ENCODE measurements around the gene TMEM35B.
A peak's percentile ranks its signal among the peaks of the same experiment; 100 is the strongest.
"Not testable (repeated sequence)": the region's sequence is repeated elsewhere in the genome, so short reads cannot be mapped to it uniquely, and the experiment has no call there.

The TMEM35B gene

GRCh38 chr1:34988581-34988980, 3.4 kb upstream of the TMEM35B start:
- H3K27me3 ChIP-seq (ENCODE audit: low read depth, low read length) = no peaks in the 10 kb centered on the region

DNA sequence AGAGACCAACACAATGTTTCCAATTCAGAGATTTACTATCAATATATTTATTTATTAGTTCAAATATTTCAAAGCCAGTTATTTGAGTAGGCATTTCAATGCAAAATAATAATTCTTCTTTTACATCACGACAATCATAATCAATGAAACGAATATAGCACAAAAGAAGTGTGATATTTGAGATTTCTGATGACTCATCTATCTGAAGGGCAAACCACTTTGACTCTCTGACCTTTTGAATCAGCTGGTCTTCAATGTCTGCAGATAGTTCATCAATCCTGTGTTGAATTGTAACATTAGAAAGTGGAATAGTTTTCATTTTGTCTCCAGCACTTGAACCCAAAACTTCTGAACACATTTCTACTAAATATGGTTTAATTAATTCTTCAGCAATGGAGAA, 3.0 kb upstream of the TMEM35B start:
- Histone ChIP-seq H3K27ac (ENCODE audit: low read length) (no peak overlapping the region), H3K4me3 (ENCODE audit: low read depth in 1 of 2, low read length in 2 of 2) (no peak overlapping the region), H3K36me3 (ENCODE audit: control insufficient read depth in 1 of 2, insufficient read depth in 2 of 2, low read length in 2 of 2) (peaks cover 0 to 4% of the 10 kb centered on the region in 2 donors), H3K4me1 (ENCODE audit: control insufficient read depth in 1 of 2, insufficient read depth in 2 of 2, low read length in 2 of 2) (peaks cover 8 to 19% of the 10 kb centered on the region in 2 donors), H3K9me3 (ENCODE audit: control insufficient read depth in 1 of 2, low read length in 2 of 2) (no peaks in the 10 kb centered on the region), H3K27me3 (ENCODE audit: low read depth, low read length) (no peaks in the 10 kb centered on the region)

More at GRCh38 chr1:34988581-34988980, 3.4 kb upstream of the TMEM35B start:
- no peak overlapping the region for H3K4me3 ChIP-seq (ENCODE audit: low read depth in 1 of 2, low read length in 2 of 2)
- H3K27ac ChIP-seq (ENCODE audit: low read length) = no peak overlapping the region
- peaks cover 0 to 4% of the 10 kb centered on the region in 2 donors for H3K36me3 ChIP-seq (ENCODE audit: control insufficient read depth in 1 of 2, insufficient read depth in 2 of 2, low read length in 2 of 2)
- peaks cover 8 to 17% of the 10 kb centered on the region in 2 donors for H3K4me1 ChIP-seq (ENCODE audit: control insufficient read depth in 1 of 2, insufficient read depth in 2 of 2, low read length in 2 of 2)
- no peaks in the 10 kb centered on the region for H3K9me3 ChIP-seq (ENCODE audit: control insufficient read depth in 1 of 2, low read length in 2 of 2)

- no peak overlapping the region for H3K27ac ChIP-seq (ENCODE audit: low read length)
- H3K4me3 ChIP-seq (ENCODE audit: low read depth in 1 of 2, low read length in 2 of 2) = no peak overlapping the region
- H3K4me1 ChIP-seq (ENCODE audit: control insufficient read depth in 1 of 2, insufficient read depth in 2 of 2, low read length in 2 of 2) = peaks cover 8 to 19% of the 10 kb centered on the region in 2 donors
- no peaks in the 10 kb centered on the region for H3K27me3 ChIP-seq (ENCODE audit: low read depth, low read length)
- no peaks in the 10 kb centered on the region for H3K9me3 ChIP-seq (ENCODE audit: control insufficient read depth in 1 of 2, low read length in 2 of 2)
- peaks cover 3 to 4% of the 10 kb centered on the region in 2 donors for H3K36me3 ChIP-seq (ENCODE audit: control insufficient read depth in 1 of 2, insufficient read depth in 2 of 2, low read length in 2 of 2)
These were observed 1.9 kb upstream of the TMEM35B start for GRCh38 chr1:34987018-34987417.

DNA sequence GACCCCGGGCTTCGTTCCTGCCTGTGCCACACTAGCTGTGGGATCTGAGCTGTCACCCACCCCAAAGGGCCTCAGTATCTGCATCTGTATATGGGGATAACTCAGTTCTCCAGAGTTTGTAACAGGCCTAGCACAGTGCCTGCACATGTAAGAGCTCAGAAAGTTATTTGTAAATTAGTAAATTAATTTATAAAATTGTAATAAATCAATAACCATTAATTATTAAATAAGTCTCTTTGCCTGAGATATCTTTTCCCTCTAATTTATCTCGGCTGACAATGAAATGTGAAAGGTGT, 410 bp upstream of the TMEM35B start:
- Histone ChIP-seq H3K27ac (ENCODE audit: low read length) (peak overlapping the region; percentile 89), H3K4me3 (ENCODE audit: low read depth in 1 of 2, low read length in 2 of 2) (peak overlapping the region; percentile 77 to 82), H3K4me1 (ENCODE audit: control insufficient read depth in 1 of 2, insufficient read depth in 2 of 2, low read length in 2 of 2) (peaks cover 8 to 19% of the 10 kb centered on the region in 2 donors)
- not testable (repeated sequence) for H3K36me3 ChIP-seq (ENCODE audit: control insufficient read depth in 1 of 2, insufficient read depth in 2 of 2, low read length in 2 of 2); H3K27me3 ChIP-seq (ENCODE audit: low read depth, low read length); H3K9me3 ChIP-seq (ENCODE audit: control insufficient read depth in 1 of 2, low read length in 2 of 2)

DNA sequence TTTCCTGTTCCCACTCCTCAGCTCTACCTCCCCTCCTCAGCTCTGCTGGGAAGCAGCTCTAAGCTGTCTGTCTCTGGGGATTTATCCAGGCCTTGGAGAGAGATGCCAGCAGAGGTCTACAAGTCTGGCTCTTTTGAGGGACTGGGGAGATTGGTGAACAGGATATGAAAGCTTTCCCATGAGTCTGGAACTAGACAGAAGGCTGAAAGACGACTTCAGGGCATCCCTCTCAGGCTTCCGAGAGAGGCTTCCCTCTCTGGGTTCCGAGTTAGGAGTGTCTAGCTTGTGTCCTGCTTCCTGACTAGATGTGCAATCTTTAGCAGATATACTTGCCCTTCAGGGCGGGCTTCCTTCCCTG, 733 bp downstream of the TMEM35B start:
- Histone ChIP-seq H3K4me1 (ENCODE audit: control insufficient read depth in 1 of 2, insufficient read depth in 2 of 2, low read length in 2 of 2) (peaks cover 8 to 19% of the 10 kb centered on the region in 2 donors), H3K4me3 (ENCODE audit: low read depth in 1 of 2, low read length in 2 of 2) (peak overlapping the region; percentile 77 to 82), H3K36me3 (ENCODE audit: control insufficient read depth in 1 of 2, insufficient read depth in 2 of 2, low read length in 2 of 2) (peaks cover 3 to 4% of the 10 kb centered on the region in 2 donors), H3K9me3 (ENCODE audit: control insufficient read depth in 1 of 2, low read length in 2 of 2) (no peaks in the 10 kb centered on the region), H3K27ac (ENCODE audit: low read length) (peak overlapping the region; percentile 89), H3K27me3 (ENCODE audit: low read depth, low read length) (no peaks in the 10 kb centered on the region)

GRCh38 chr1:34983700-34984355, 1.3 kb downstream of the TMEM35B start:
- H3K27ac ChIP-seq (ENCODE audit: low read length) = peak overlapping the region; percentile 89
- peaks cover 8 to 19% of the 10 kb centered on the region in 2 donors for H3K4me1 ChIP-seq (ENCODE audit: control insufficient read depth in 1 of 2, insufficient read depth in 2 of 2, low read length in 2 of 2)
- no peaks in the 10 kb centered on the region for H3K9me3 ChIP-seq (ENCODE audit: control insufficient read depth in 1 of 2, low read length in 2 of 2)
- peak overlapping the region; percentile 77 to 82 for H3K4me3 ChIP-seq (ENCODE audit: low read depth in 1 of 2, low read length in 2 of 2)
- peaks cover 0 to 3% of the 10 kb centered on the region in 2 donors for H3K36me3 ChIP-seq (ENCODE audit: control insufficient read depth in 1 of 2, insufficient read depth in 2 of 2, low read length in 2 of 2)
- no peaks in the 10 kb centered on the region for H3K27me3 ChIP-seq (ENCODE audit: low read depth, low read length)

DNA sequence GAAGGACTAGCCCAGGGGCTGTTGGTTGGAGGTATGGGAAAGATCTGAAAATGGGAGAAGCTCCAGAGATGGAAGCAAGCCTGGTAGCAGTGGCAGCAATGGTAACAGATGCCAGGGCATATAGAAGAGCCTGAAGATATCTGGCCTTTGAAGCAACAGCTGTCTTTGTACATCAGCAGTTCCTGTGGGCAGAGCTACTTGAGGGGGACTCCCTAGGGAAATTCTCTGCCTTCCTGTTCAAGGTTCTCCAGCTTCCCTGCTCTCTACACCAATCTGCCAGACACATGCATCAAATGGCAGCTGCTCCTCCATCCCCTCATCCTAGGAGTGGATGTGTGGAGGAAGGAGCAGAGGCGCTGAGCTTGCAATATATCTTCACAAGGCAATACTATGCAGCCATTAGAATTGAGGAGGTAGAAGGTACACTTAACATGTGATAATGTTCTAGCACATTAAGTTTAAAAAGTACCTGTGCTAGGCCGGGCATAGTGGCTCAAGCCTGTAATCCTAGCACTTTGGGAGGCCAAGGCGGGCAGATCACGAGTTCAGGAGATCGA, 2.2 kb downstream of the TMEM35B start:
- Histone ChIP-seq H3K4me3 (ENCODE audit: low read depth in 1 of 2, low read length in 2 of 2) (no peak overlapping the region), H3K4me1 (ENCODE audit: control insufficient read depth in 1 of 2, insufficient read depth in 2 of 2, low read length in 2 of 2) (peaks cover 8 to 19% of the 10 kb centered on the region in 2 donors), H3K36me3 (ENCODE audit: control insufficient read depth in 1 of 2, insufficient read depth in 2 of 2, low read length in 2 of 2) (peaks cover 0 to 3% of the 10 kb centered on the region in 2 donors), H3K27ac (ENCODE audit: low read length) (no peak overlapping the region), H3K27me3 (ENCODE audit: low read depth, low read length) (no peaks in the 10 kb centered on the region), H3K9me3 (ENCODE audit: control insufficient read depth in 1 of 2, low read length in 2 of 2) (no peaks in the 10 kb centered on the region)

GRCh38 chr1:34980715-34981114, 4.4 kb downstream of the TMEM35B start:
- Histone ChIP-seq H3K36me3 (ENCODE audit: control insufficient read depth in 1 of 2, insufficient read depth in 2 of 2, low read length in 2 of 2) (peaks cover 0 to 3% of the 10 kb centered on the region in 2 donors), H3K4me3 (ENCODE audit: low read depth in 1 of 2, low read length in 2 of 2) (no peak overlapping the region), H3K9me3 (ENCODE audit: control insufficient read depth in 1 of 2, low read length in 2 of 2) (no peaks in the 10 kb centered on the region), H3K27ac (ENCODE audit: low read length) (no peak overlapping the region), H3K4me1 (ENCODE audit: control insufficient read depth in 1 of 2, insufficient read depth in 2 of 2, low read length in 2 of 2) (peaks cover 8 to 14% of the 10 kb centered on the region in 2 donors), H3K27me3 (ENCODE audit: low read depth, low read length) (no peaks in the 10 kb centered on the region)

GRCh38 chr1:34978921-34979320, 6.2 kb downstream of the TMEM35B start:
- H3K9me3 ChIP-seq (ENCODE audit: control insufficient read depth in 1 of 2, low read length in 2 of 2) = no peaks in the 10 kb centered on the region
- H3K27me3 ChIP-seq (ENCODE audit: low read depth, low read length) = no peaks in the 10 kb centered on the region
- H3K36me3 ChIP-seq (ENCODE audit: control insufficient read depth in 1 of 2, insufficient read depth in 2 of 2, low read length in 2 of 2) = peaks cover 0 to 3% of the 10 kb centered on the region in 2 donors
- peaks cover 4 to 5% of the 10 kb centered on the region in 2 donors for H3K4me1 ChIP-seq (ENCODE audit: control insufficient read depth in 1 of 2, insufficient read depth in 2 of 2, low read length in 2 of 2)
- no peak overlapping the region for H3K27ac ChIP-seq (ENCODE audit: low read length)
- no peak overlapping the region for H3K4me3 ChIP-seq (ENCODE audit: low read depth in 1 of 2, low read length in 2 of 2)

DNA sequence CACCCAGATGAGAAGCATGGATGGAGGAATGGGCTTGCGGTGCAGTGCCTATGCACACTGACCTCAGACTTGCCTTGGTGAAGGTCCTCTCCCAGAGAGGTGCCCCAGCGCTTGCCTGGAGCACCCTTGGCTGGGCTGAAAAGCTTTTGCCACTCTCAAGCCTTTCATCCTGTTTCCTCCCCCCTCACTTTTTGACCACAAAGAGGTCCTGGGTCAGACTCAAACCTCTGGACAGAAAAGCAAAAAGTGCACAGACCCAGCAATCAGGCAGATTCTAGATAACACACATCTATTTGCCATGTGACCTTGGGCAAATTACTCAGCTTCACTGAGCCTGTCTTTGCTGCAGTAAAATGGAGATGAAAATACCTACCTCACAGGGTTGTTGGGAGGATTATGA, 7.3 kb downstream of the TMEM35B start:
- Histone ChIP-seq H3K27me3 (ENCODE audit: low read depth, low read length) (no peaks in the 10 kb centered on the region), H3K27ac (ENCODE audit: low read length) (no peak overlapping the region), H3K9me3 (ENCODE audit: control insufficient read depth in 1 of 2, low read length in 2 of 2) (no peaks in the 10 kb centered on the region), H3K4me3 (ENCODE audit: low read depth in 1 of 2, low read length in 2 of 2) (no peak overlapping the region), H3K36me3 (ENCODE audit: control insufficient read depth in 1 of 2, insufficient read depth in 2 of 2, low read length in 2 of 2) (peaks cover 0 to 2% of the 10 kb centered on the region in 2 donors), H3K4me1 (ENCODE audit: control insufficient read depth in 1 of 2, insufficient read depth in 2 of 2, low read length in 2 of 2) (no peaks in the 10 kb centered on the region)

GRCh38 chr1:34977210-34977471, 8.0 kb downstream of the TMEM35B start:
- no peaks in the 10 kb centered on the region for H3K36me3 ChIP-seq (ENCODE audit: control insufficient read depth in 1 of 2, insufficient read depth in 2 of 2, low read length in 2 of 2)
- H3K4me3 ChIP-seq (ENCODE audit: low read depth in 1 of 2, low read length in 2 of 2) = no peak overlapping the region
- no peaks in the 10 kb centered on the region for H3K9me3 ChIP-seq (ENCODE audit: control insufficient read depth in 1 of 2, low read length in 2 of 2)
- no peaks in the 10 kb centered on the region for H3K27me3 ChIP-seq (ENCODE audit: low read depth, low read length)
- H3K27ac ChIP-seq (ENCODE audit: low read length) = no peak overlapping the region
- no peaks in the 10 kb centered on the region for H3K4me1 ChIP-seq (ENCODE audit: control insufficient read depth in 1 of 2, insufficient read depth in 2 of 2, low read length in 2 of 2)
